NOMO-1 (cell line): ENCODE results near the gene TASP1.

Experiments
- DNase-seq, 2 experiments: peaks; one replicate each; lab custom pipeline; 2025; ENCODE audit not compliant: unreplicated experiment in 2 of 2; lab: John Stamatoyannopoulos, UW

Gene TASP1

DNA sequence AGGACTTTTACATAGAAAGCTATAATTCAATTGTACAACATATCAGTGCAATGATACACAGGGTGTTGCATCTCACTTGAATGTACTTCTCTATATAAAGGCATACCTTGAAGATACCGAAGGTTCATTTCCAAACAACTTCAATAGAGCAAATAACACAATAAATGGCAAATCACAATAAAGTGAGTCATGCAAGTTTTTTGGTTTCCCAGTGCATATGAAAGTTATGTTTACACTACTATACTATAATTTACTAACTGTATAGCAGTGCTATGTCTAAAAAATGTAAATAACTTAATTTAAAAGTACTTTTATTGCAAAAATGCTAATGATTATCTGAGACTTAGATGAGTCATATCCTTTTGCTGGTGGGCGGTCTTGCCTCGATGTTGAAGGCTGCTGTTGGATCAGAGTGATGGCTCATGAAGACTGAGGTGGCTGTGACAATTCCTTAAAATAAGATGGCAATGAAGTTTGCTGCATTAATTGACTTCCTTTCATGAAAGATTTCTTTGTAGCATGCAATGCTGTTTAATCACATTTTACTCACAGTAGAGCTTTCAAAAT is 188.8 kb downstream of the TASP1 start:
- DNase-seq, result no peak

DNA sequence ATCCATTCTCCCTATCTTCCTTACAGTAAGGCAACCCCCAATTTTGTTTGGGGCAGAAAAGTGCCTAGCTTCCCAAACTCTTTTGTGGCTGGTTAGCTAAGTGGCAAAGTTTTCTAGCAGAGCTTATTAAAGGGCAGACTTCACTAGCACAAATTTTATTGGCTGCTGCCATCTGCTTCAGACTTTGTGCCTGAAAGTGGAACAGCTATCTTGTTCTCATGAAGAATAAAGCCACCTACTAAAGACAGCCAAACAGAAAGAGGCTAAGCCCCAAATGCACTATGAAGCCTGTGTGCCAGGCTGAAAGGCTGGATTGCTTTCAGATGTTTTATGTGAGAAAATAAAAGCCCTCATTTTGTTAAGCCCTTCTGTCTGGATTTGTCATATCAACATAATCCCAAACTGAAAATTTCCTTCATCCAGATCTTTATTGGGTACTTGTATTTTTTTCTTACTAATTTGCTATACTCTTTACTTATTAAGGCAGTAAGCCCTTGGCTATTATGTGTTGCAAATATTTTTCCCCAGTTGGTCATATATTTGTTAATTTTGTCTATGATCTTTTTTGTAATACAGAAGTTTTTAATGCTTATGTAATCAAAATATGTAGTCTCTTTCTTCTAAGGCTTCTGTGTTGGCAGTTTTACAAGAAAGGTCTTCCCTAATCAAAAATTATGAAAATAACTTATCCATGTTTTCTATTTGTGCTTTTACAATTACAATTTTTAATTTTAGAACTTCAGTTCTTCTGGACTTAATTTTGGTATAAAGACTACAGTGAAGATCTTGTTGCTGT is 191.1 kb downstream of the TASP1 start:
- no peak for DNase-seq

DNA sequence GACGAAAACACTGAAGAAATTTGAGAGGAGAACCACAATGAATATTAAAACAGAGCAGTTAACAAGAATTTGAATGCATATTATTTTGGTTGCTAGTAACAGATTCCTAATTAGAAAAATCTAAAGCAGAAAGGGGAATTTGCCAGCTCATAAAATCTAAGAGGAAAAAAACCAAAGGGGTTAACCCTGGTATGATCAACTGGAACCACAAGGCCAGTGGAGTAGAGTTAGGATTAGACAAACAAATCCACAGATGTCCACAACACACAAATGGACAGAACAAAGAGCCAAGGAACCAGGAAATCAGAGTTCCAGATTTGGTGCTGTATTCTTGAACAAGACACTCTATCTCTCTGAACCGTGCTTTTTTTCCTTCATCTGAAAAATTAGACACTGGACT is 195.0 kb downstream of the TASP1 start:
- no peak for DNase-seq

DNA sequence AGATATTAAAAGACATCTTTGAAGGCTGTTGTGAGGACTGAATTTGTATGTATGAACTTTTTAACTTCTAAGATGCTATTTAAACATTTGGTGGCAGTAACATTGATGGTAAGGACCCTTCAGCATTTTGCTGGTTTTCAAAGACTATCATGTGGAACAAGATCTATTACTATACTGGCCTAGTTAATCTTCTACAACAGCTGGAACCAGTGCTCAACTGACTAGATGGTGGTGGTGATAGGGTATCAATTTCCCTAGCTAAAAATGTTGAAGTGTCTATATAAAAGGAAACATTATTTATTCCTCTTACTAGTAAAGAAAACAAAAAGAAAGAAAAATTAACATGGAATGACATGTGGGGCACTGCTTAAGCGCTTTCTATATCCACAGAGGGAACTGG is 195.7 kb downstream of the TASP1 start:
- no peak for DNase-seq

DNA sequence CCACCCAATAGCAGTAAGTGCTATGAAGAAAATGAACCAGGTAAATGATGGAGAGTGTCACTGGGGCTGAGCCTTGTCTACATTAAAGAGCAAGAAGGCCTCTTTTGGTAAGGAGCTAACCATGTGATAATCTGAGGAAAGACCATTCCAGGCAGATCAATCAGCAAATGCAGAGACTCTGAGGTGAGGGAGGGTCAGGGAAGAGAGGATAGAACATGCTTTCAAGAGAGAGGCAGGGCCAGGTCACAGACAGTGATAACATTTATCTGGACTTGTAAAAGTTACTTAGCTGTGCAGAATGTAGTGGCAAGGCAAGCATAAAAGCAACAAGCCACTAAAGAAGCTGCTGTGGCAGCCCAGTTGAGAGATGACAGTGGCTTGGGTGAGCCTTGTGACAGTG is 197.3 kb downstream of the TASP1 start:
- DNase-seq, result no peak

DNA sequence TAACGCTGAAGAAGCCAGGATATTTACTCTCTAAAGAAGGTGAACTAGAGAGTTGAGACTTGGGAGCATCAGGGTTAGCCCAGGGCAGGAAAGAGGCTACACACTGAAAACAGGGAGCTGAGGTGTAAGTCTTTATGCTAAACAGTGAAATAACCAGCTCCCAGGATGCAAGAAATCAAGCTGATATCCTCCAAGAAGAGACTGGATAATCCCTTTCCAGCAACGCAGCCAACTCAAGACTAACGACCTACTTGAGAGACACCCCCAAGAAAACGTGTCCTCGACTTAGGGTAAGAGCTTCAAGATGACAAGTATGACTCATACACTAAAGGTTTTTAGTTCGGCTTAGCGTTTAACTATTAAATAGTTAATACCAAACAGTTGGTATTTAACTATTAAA is 202.2 kb downstream of the TASP1 start:
- DNase-seq, result no peak

DNA sequence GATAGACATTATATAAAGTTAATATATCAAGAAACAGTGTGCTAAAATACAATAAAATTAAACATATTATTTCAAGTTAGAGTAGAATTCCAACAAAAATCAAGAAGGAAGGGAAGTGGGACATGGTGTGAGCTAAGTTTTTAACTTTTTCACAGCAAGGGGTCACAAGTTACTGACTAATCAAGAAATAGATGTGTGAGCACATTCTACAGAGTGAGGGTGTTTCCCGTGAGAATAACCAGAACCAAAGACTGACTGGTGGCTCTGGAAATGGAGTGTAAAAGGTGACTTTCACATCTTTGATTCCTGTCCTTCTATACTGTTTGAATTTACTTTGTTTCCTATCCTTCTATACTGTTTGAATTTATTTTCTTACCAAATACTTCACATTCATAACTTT is 206.6 kb downstream of the TASP1 start:
- no peak for DNase-seq

DNA sequence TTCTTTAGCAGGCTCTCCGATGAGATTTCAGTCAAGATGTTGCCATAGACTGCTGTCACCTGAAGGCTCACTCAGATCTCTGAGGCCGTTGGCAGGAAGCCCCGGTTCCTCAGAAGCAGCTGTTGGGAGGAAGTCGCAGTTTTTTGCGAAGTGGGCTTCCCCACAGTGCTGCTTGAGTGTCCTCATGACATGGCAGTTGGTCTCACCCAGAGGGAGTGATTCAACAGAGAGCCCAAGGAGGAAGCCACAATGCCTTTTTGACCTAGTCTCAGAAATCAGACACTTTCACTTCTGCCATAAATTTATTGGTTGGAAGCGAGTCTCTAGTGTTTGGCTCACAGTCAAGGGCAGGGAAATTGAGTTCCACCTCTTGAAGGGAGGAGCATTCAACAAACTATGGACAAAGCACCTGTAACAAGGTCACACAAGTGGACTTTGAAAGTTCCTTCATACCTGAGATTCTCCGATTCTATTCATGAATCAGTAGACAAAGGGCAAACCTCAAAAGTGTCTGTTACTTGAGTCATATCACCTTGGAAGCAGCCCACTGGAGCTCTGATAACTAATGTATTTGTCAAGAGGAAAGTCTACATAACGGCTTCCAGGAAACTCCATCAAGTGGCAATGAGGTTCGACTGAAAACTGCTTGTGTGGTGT is 208.3 kb downstream of the TASP1 start:
- peak; percentile 58 to 70 for DNase-seq

DNA sequence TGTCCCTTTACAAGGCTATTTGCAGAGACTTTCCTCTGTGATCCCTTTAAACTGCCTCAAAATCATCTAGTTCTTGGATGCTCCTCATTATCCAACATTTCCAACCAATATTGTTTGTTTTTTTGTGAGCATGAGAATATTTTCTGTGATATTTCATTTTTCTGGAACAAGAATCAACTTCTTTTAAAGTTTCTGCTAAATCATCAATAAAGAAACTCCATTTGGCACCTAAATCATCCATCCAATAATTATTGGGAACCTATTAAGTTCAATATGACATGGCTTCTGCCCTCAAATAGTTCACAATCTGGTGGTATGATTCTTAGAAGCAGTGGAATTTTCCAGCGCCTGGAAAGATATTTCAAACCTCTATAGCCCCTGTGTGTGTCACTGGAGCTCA is 210.0 kb downstream of the TASP1 start:
- DNase-seq, result no peak

DNA sequence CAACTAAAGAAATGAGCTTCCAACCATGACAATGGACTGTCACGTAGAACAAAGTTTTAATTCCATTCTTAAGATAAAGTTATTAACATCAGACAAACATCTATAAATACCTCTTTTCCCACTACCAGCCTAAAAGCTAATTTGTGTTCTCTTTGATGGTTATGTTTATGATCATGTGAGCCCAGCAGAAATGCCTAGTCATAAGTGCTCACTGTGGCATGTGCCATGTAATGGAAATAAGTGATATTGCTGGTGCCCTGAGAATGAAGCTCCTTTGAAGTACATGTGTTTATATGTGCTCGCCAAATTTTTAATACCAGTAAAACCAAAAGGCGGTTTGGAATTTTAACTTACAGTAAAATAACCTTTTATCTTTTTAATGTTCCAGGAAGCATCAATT is 211.9 kb downstream of the TASP1 start:
- no peak for DNase-seq

DNA sequence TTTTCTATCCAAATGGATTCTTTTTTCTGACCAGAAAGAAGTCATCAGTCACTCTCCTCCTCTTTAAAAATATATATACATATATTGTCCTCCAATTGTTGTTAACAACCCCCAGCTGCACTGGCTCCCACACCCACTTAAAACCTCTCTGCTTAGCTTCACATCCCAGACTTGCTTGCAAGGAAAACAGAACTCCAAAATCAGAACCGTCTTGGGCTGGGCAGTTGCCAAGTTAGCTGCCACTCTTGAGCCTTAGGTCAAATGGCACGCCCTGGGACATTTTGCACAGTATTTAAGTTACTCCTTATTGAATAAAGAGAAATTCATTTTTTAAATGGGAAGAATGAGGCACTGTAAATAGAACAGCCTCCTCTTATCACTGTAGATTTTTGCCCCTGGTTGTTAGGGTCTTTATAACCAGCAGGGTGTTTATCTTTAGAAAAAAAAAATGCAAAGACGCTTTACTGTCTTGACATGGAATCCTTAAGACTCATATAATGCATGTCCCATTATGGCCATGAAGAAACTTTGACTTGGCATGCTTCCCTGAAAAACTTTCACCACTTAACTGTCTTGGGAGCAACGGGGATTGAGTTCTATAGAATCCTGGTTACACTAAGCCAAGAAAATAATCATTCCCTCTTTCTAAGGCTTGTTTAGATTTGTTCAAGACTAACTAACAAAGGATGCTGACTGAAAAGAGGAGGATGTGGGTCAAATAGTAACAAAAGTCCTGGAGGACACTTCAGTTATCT is 213.2 kb downstream of the TASP1 start:
- DNase-seq, result no peak

DNA sequence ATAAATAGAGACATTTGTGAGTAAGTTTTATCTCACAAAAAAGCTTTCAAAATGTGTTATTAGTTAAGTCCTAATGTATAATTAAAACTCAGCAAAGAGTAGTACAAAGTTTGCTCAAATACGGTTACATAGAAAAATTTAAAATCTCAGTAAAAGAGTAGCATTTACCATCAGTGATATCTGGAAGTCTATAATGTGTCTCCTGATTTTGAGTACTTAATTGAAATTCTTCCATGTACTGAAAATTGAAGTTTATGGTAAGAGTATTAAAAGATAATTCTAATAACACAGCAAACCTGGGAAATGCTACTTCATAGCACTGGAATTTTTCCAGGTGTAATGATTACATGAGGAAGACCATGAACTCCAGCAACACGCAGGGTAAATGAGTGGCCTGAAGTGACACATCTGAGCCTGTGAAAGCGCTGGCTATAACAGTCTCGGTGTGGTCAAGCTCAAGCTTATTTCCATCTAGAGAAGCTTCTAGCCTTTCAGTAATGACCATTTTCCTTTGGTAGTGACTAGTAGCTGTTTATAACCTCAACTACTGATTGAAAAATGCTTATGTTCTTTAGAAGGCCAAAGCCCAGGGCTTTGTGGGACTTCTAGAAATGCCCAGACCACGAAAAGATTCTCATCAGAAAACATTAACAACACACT is 214.4 kb downstream of the TASP1 start:
- DNase-seq, result no peak

DNA sequence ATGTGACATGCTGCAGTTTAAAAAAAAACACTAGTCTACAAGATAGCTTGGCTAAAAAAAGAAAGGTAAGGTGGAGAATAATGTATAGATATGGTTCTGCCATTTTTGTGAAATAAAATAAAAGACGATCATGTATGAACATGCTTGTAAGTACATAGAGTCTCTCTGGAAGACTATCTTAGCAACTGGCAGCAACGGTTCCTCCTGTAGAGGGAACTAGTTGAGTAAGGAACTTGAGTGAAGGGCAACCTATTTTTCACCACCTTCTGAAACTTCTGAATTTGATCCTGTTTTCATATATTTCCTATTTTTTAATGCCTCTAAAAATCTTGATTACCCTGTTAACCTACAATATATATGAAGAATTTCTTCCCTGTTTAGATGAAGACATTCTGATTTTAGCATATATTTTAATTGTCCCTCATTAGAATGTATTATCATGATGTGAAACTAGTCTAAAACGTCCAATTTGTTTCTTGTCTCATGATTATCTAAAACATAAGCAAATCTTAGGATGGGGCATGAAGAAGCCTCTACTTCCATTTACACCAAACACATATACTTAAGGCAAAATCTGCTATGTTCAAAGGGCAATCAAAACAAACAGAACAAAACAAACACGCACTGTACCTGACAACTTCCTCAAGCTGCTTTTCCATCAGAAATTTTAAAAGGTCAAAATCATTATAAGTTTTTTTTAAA is 215.1 kb downstream of the TASP1 start:
- peak in 1 of 2 experiments; percentile 3 for DNase-seq

DNA sequence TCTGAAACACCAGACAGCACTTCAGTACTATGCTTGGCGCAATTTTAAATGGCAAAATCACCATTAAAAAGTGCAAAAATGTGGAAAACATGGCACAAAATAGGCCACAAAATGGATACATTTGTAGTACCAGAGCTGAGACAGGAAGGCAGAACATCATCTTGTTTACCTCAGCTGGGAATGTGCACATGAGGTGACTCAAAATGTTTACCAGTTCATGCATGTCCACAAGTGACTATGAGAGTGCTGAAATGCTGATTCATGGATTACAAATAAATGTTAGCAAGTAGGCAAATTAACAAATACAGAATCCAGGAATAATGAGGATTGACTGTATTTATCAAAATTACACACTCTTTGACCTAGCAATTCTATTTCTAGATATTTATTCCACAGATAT is 216.1 kb downstream of the TASP1 start:
- no peak for DNase-seq

DNA sequence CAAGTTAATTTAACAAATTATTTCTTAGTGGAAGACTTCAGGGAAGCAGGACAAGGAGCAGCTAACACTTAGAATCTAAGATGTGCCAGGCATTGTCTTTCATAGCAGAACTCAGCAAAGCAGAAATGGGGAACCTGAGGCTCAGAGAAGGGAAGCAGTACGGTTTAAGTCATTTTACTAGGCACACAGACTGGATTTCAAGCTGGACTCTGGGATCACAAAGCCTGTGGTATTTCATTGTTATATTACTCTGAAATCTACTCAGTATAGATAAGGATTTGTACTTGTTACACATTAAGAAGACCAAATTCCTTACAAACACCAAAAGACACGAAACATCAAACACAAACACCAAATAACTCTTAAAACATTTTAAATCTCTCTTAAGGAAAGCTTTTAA is 218.1 kb downstream of the TASP1 start:
- DNase-seq, result peak in 1 of 2 experiments; percentile 27

DNA sequence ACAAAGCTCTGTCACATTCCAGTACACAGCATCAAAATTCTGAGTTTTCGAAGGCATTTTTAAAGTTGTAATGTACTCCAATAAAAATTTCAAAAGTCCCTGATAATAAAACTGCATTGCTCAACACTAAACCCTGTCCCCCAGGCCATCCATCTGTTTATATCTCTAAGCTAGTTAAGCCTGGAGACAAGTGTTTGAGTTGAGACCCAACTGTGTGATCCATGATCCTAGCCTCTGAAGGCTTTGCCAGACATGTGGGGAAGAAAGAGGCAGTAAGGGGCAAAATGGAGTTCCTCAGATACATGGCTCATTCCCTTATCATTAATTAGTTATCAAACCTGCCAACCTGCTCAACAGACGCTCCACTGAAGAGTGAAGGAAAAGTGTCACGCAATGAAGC is 219.3 kb downstream of the TASP1 start:
- DNase-seq, result no peak

DNA sequence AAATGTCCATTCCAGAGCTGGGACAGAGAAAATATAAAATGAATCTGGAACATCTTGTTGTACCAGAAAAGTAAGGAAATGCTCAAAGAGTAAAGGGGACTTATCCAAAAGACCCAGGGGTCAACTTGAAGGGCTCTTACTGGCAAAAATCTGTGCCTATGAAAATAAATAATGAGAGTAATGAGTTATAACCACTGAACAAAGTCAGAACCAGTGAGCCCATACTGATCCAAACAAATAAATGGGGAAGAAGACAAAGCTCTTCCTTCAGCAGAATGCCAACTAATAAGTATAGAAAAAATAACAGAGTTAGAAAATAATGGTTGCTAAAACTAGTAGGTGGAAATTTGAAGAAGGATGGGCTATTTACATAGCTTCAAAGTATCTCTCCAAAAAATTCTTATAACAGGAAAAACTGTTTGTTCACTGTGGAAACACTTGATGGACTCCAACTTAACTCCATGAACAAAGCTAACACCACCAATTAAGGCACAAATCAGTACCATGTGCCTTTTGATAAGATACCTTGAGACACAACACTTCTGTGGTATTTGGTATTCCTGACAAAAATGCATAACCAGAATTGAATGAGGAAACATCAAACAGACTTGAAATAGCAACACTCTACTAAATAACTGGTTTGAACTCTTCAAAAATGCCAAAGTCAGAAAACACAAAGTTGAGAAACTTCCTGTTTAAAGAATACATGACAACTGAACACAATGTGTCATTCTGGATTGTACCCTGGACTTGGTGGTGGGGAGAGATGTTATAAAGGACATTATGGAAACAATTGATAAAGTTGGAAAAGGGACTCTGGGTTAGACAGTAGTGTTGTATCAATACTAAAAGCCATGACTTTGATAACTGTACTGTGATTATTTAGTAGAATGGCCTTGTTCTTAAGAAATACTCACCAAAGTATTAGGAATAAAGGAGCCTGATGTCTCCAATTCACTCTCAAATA is 220.2 kb downstream of the TASP1 start:
- peak; percentile 2 to 4 for DNase-seq

DNA sequence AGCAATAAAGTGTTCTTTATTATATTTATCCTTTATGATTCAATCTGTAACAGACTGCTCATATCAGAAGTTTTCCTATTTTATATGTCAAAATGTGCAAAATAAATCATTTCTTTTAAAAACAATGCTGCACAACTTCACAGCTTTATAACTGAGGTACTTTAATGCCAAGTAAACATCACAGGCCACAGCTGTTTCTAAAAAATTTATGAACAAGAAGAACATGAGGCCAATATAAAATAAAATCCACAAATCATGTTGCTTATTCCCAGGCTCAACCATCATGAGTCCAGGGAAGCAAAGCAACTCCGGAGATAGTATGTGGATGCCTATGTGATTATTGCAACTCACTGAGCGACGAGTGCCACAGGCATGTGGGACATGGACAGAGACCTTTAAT is 222.2 kb downstream of the TASP1 start:
- no peak for DNase-seq

DNA sequence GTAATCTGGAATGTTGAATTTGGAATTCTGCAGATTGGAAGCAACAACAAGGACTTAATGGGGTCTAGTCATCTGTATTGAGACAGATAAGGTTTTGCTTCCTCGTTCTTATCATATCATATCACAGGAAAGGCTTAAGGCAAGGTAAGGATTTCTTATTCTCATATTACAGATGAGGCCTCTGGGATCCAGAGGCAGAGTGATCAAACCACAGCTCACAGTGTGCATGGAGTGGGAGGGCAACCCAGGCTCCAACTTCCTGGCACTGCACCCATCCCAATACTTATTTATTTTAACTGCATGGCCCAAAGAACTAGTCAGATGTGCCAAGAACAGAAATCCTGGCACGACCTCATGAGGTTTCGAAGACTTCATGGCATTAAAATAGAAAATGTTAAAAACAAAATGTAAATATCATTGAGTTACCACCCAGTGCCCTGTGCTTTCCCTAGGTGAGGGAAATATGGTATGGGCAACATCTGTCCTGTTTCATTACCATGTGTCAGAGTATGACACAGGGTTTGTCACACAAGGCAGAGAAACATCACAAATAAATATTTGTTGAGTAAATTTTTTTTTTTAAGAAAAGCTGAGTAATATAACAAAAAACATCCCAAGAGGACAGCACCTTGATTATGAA is 225.8 kb downstream of the TASP1 start:
- DNase-seq, result no peak
